ENCODE data around the gene RAVER2.
"Not testable (repeated sequence)": the region's sequence is repeated elsewhere in the genome, so short reads cannot be mapped to it uniquely, and the experiment has no call there.

RAVER2 gene

GRCh38 chr1:64769971-64770370 lies 25.1 kb downstream of the RAVER2 start:
- TF ChIP-seq CTCF (IDR thresholded peaks at IDR 0.05; ENCODE audit: low read depth, low read length, missing control alignments), result no peak
- no peak overlapping the region for H3K4me3 ChIP-seq (ENCODE audit: low read depth, low read length)
- no peak for DNase-seq (ENCODE audit: low read depth)

- DNase-seq (ENCODE audit: low read depth), result not testable (repeated sequence)
Measured at GRCh38 chr1:64773306-64773705, 28.4 kb downstream of the RAVER2 start.

GRCh38 chr1:64775113-64775512 lies 30.2 kb downstream of the RAVER2 start:
- DNase-seq (ENCODE audit: low read depth), result no peak
- TF ChIP-seq CTCF (IDR thresholded peaks at IDR 0.05; ENCODE audit: low read depth, low read length, missing control alignments), result no peak
- no peak overlapping the region for H3K4me3 ChIP-seq (ENCODE audit: low read depth, low read length)

More at GRCh38 chr1:64773306-64773705, 28.4 kb downstream of the RAVER2 start:
- not testable (repeated sequence) for H3K4me3 ChIP-seq (ENCODE audit: low read depth, low read length)

GRCh38 chr1:64782044-64782443 lies 37.2 kb downstream of the RAVER2 start:
- not testable (repeated sequence) for DNase-seq (ENCODE audit: low read depth); H3K4me3 ChIP-seq (ENCODE audit: low read depth, low read length)

- H3K4me3 ChIP-seq (ENCODE audit: low read depth, low read length); DNase-seq (ENCODE audit: low read depth): not testable (repeated sequence)
Measured at GRCh38 chr1:64782848-64783247, 38.0 kb downstream of the RAVER2 start.

GRCh38 chr1:64790832-64791487 lies 46.1 kb downstream of the RAVER2 start:
- no peak for DNase-seq (ENCODE audit: low read depth)
- TF ChIP-seq CTCF (IDR thresholded peaks at IDR 0.05; ENCODE audit: low read depth, low read length, missing control alignments), result no peak

GRCh38 chr1:64798872-64799271 lies 54.0 kb downstream of the RAVER2 start:
- H3K4me3 ChIP-seq (ENCODE audit: low read depth, low read length), result no peak overlapping the region
- no peak for TF ChIP-seq CTCF (IDR thresholded peaks at IDR 0.05; ENCODE audit: low read depth, low read length, missing control alignments)
- no peak for DNase-seq (ENCODE audit: low read depth)

More at GRCh38 chr1:64790832-64791487, 46.1 kb downstream of the RAVER2 start:
- no peak overlapping the region for H3K4me3 ChIP-seq (ENCODE audit: low read depth, low read length)

GRCh38 chr1:64801851-64802523 lies 57.1 kb downstream of the RAVER2 start:
- TF ChIP-seq CTCF (IDR thresholded peaks at IDR 0.05; ENCODE audit: low read depth, low read length, missing control alignments), result no peak
- no peak overlapping the region for H3K4me3 ChIP-seq (ENCODE audit: low read depth, low read length)
- DNase-seq (ENCODE audit: low read depth), result no peak

All from GM12864 (cell line).